Liver (tissue), 9 donors: Measurements from ENCODE around the gene CCDC85A. TPM values are rescaled to one million over a fixed set of nuclear protein-coding genes. Genes with fewer than 3 reads are reported as not detected.

ENCODE experiments used
- DNase-seq: peaks from one replicate; pipeline ENCODE4 v3.0.0-alpha.2; 2017; ENCODE audit warnings: low spot score
- H3K27ac ChIP-seq, 2 donors: one replicate each; pipeline ENCODE4 v1.7.0; 2013; ENCODE audit warnings: inconsistent platforms in 2 of 2, low read length in 2 of 2, control low read depth in 1 of 2, low read depth in 1 of 2, mild to moderate bottlenecking in 1 of 2
- H3K27me3 ChIP-seq, 4 donors: one replicate each; pipeline versions ENCODE4 v1.6.1 to v1.7.0; 2013; ENCODE audit warnings: low read length in 3 of 4, inconsistent platforms in 1 of 4, mild to moderate bottlenecking in 1 of 4, moderate library complexity in 1 of 4; ENCODE audit not compliant: control insufficient read depth in 4 of 4, insufficient read depth in 4 of 4
- H3K36me3 ChIP-seq, 4 donors: one replicate each; pipeline versions ENCODE4 v1.6.1 to v1.7.0; 2013; ENCODE audit warnings: low read length in 3 of 4, mild to moderate bottlenecking in 3 of 4, low read depth in 1 of 4, moderate library complexity in 1 of 4; ENCODE audit not compliant: control insufficient read depth in 4 of 4, insufficient read depth in 3 of 4
- H3K4me1 ChIP-seq, 4 donors: one replicate each; pipeline versions ENCODE4 v1.6.1 to v1.7.0; 2013; ENCODE audit warnings: low read length in 3 of 4, mild to moderate bottlenecking in 3 of 4, moderate library complexity in 1 of 4; ENCODE audit not compliant: control insufficient read depth in 4 of 4, insufficient read depth in 4 of 4
- H3K4me3 ChIP-seq, 3 donors: one replicate each; pipeline versions ENCODE4 v1.6.1 to v1.7.0; 2013; ENCODE audit warnings: low read length in 3 of 3, control low read depth in 1 of 3, low read depth in 1 of 3, mild to moderate bottlenecking in 1 of 3
- H3K9ac ChIP-seq, 2 donors: one replicate each; pipeline ENCODE4 v1.7.0; 2013; ENCODE audit warnings: low read length in 2 of 2, mild to moderate bottlenecking in 2 of 2, moderate library complexity in 2 of 2, control low read depth in 1 of 2, low read depth in 1 of 2
- H3K9me3 ChIP-seq, 4 donors: one replicate each; pipeline versions ENCODE4 v1.6.1 to v1.7.0; 2013; ENCODE audit warnings: low read length in 3 of 4; ENCODE audit not compliant: control insufficient read depth in 4 of 4
- EGR1 ChIP-seq, 2 donors: IDR thresholded peaks; 2 replicates each; pipeline ENCODE4 v1.6.1; 2016 to 2018; ENCODE audit warnings: antibody characterized with exemption in 2 of 2, low read depth in 2 of 2
- FOXA1 ChIP-seq: IDR thresholded peaks from 2 replicates; pipeline ENCODE4 v1.6.1; 2016; ENCODE audit warnings: antibody characterized with exemption
- FOXA2 ChIP-seq: IDR thresholded peaks from 2 replicates; pipeline ENCODE4 v1.6.1; 2016; ENCODE audit warnings: antibody characterized with exemption
- GABPA ChIP-seq, 2 donors: IDR thresholded peaks in 1 of 2; conservative IDR thresholded peaks in 1 of 2; 2 replicates each; pipeline ENCODE4 v1.6.1; 2016; ENCODE audit warnings: antibody characterized with exemption in 2 of 2, mild to moderate bottlenecking in 1 of 2, moderate library complexity in 1 of 2
- HNF4A ChIP-seq, 2 donors: conservative IDR thresholded peaks; 2 replicates each; pipeline ENCODE4 v1.6.1; 2016; ENCODE audit warnings: antibody characterized with exemption in 2 of 2, mild to moderate bottlenecking in 2 of 2
- HNF4G ChIP-seq: IDR thresholded peaks from 2 replicates; pipeline ENCODE4 v1.6.1; 2016; ENCODE audit warnings: antibody characterized with exemption
- JUND ChIP-seq, 2 donors: IDR thresholded peaks; 2 replicates each; pipeline ENCODE4 v1.6.1; 2016; ENCODE audit warnings: antibody characterized with exemption in 2 of 2
- NR2F2 ChIP-seq: IDR thresholded peaks from 2 replicates; pipeline ENCODE4 v1.6.1; 2016; ENCODE audit warnings: antibody characterized with exemption
- RAD21 ChIP-seq, 2 donors: IDR thresholded peaks; 2 replicates each; pipeline ENCODE4 v1.6.1; 2016; ENCODE audit warnings: antibody characterized with exemption in 2 of 2, mild to moderate bottlenecking in 2 of 2
- RXRA ChIP-seq, 2 donors: IDR thresholded peaks; 2 replicates each; pipeline ENCODE4 v1.6.1; 2017 to 2018; ENCODE audit warnings: antibody characterized with exemption in 2 of 2, mild to moderate bottlenecking in 1 of 2
- SP1 ChIP-seq: IDR thresholded peaks from 2 replicates; pipeline ENCODE4 v1.6.1; 2018; ENCODE audit warnings: antibody characterized with exemption, mild to moderate bottlenecking
- TAF1 ChIP-seq: conservative IDR thresholded peaks from 2 replicates; pipeline ENCODE4 v1.6.1; 2016; ENCODE audit warnings: antibody characterized with exemption, mild to moderate bottlenecking
- YY1 ChIP-seq: IDR thresholded peaks from 2 replicates; pipeline ENCODE4 v1.6.1; 2016; ENCODE audit warnings: antibody characterized with exemption, mild to moderate bottlenecking
- WGBS: extraction: QIAGEN DNeasy Blood & Tissue Kit; methylation state at CpG from one replicate; pipeline ENCODE4 v1.1.7; 2013; 5-methylcytosine and 5-hydroxymethylcytosine counted together
- polyA plus RNA-seq, 2 donors: library from polyadenylated mRNA; stranded (reverse) in 1 of 2; unstranded in 1 of 2; fragments of 200-250 nt in 1 of 2; fragments of >200 nt in 1 of 2; fragmentation: Nextera tagmentation in 1 of 2; extraction: Ambion mirVana in 1 of 2; gene quantifications; one replicate each; pipeline versions ENCODE4 v1.2.1 to v1.2.3, GENCODE V29; 2013 to 2015
- total RNA-seq, 2 donors: library from RNA; depleted of rRNA; stranded (reverse); fragments of >200 nt; gene quantifications; one replicate each; pipeline ENCODE4 v1.2.3, GENCODE V29; 2014
- TF ChIP-seq, protein P1 (sequence below): IDR thresholded peaks from 2 replicates; pipeline ENCODE4 v1.6.1; 2016; ENCODE audit warnings: antibody characterized with exemption
- TF ChIP-seq, protein P2 (sequence below): IDR thresholded peaks from 2 replicates; pipeline ENCODE4 v1.6.1; 2016; ENCODE audit warnings: antibody characterized with exemption
- TF ChIP-seq, protein P3 (sequence below): IDR thresholded peaks from 2 replicates; pipeline ENCODE4 v1.6.1; 2016; ENCODE audit warnings: antibody characterized with exemption, mild to moderate bottlenecking
- donor health status: healthy.
- donor health status: healthy.
- donor health status: healthy.
- donor health status: healthy.
- donor health status: healthy.

Gene CCDC85A
- total and polyA plus RNA-seq, 4 donors = 0.05 to 0.17 (median 0.10) TPM

GRCh38 chr2:56262241-56262640, 78.5 kb downstream of the CCDC85A start (continued):
- TF ChIP-seq, protein P1, sequence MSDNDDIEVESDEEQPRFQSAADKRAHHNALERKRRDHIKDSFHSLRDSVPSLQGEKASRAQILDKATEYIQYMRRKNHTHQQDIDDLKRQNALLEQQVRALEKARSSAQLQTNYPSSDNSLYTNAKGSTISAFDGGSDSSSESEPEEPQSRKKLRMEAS = no peak
- TF ChIP-seq EGR1 (IDR thresholded peaks at IDR 0.05; ENCODE audit: low read depth in 2 of 2) = no peak
- TF ChIP-seq HNF4G = no peak

DNA sequence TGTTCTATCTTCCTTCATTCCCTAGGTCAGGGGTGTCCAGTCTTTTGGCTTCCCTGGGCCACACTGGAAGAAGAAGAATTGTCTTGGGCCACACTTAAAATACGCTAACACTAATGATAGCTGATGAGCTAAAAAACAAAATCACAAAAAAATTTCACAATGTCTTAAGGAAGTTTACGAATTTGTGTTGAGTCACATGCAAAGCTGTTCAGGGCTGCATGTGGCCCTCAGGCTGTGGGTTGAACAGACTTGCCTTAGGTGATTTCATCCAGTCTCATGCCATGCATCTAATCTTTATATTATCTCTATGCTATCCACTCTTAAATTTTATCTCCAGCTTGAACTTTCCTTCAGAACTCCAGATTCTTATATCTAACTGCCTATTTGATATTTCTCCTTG, 80.1 kb downstream of the CCDC85A start:
- TF ChIP-seq NR2F2 (no peak), JUND (IDR thresholded peaks at IDR 0.05) (no peak), RAD21 (IDR thresholded peaks at IDR 0.05) (no peak), RXRA (IDR thresholded peaks at IDR 0.05) (no peak), EGR1 (IDR thresholded peaks at IDR 0.05; ENCODE audit: low read depth in 2 of 2) (no peak), GABPA (IDR thresholded peaks at IDR 0.05 in 1 of 2, conservative IDR thresholded peaks at IDR 0.05 in 1 of 2) (no peak), YY1 (no peak), HNF4G (no peak), FOXA2 (no peak), FOXA1 (no peak), HNF4A (conservative IDR thresholded peaks at IDR 0.05) (no peak), TAF1 (no peak), SP1 (no peak)
- TF ChIP-seq, protein P2, sequence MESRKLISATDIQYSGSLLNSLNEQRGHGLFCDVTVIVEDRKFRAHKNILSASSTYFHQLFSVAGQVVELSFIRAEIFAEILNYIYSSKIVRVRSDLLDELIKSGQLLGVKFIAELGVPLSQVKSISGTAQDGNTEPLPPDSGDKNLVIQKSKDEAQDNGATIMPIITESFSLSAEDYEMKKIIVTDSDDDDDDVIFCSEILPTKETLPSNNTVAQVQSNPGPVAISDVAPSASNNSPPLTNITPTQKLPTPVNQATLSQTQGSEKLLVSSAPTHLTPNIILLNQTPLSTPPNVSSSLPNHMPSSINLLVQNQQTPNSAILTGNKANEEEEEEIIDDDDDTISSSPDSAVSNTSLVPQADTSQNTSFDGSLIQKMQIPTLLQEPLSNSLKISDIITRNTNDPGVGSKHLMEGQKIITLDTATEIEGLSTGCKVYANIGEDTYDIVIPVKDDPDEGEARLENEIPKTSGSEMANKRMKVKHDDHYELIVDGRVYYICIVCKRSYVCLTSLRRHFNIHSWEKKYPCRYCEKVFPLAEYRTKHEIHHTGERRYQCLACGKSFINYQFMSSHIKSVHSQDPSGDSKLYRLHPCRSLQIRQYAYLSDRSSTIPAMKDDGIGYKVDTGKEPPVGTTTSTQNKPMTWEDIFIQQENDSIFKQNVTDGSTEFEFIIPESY = no peak
- TF ChIP-seq, protein P3, sequence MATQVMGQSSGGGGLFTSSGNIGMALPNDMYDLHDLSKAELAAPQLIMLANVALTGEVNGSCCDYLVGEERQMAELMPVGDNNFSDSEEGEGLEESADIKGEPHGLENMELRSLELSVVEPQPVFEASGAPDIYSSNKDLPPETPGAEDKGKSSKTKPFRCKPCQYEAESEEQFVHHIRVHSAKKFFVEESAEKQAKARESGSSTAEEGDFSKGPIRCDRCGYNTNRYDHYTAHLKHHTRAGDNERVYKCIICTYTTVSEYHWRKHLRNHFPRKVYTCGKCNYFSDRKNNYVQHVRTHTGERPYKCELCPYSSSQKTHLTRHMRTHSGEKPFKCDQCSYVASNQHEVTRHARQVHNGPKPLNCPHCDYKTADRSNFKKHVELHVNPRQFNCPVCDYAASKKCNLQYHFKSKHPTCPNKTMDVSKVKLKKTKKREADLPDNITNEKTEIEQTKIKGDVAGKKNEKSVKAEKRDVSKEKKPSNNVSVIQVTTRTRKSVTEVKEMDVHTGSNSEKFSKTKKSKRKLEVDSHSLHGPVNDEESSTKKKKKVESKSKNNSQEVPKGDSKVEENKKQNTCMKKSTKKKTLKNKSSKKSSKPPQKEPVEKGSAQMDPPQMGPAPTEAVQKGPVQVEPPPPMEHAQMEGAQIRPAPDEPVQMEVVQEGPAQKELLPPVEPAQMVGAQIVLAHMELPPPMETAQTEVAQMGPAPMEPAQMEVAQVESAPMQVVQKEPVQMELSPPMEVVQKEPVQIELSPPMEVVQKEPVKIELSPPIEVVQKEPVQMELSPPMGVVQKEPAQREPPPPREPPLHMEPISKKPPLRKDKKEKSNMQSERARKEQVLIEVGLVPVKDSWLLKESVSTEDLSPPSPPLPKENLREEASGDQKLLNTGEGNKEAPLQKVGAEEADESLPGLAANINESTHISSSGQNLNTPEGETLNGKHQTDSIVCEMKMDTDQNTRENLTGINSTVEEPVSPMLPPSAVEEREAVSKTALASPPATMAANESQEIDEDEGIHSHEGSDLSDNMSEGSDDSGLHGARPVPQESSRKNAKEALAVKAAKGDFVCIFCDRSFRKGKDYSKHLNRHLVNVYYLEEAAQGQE = no peak
- TF ChIP-seq, protein P1 = no peak

More for the DNA sequence above, 80.1 kb downstream of the CCDC85A start:
- Histone ChIP-seq H3K9ac (no peak overlapping the region), H3K9me3 (no peaks in the 10 kb centered on the region), H3K27me3 (no peaks in the 10 kb centered on the region), H3K4me3 (no peak overlapping the region), H3K36me3 (no peaks in the 10 kb centered on the region), H3K27ac (no peak overlapping the region), H3K4me1 (no peaks in the 10 kb centered on the region)
- DNase-seq = no peak
- 91% methylated on average over 2 of the region's 2 CpGs for WGBS
